Astrocyte of the spinal cord (primary cell): ENCODE results near the gene HMGCL.
"Not testable (repeated sequence)": the region's sequence is repeated elsewhere in the genome, so short reads cannot be mapped to it uniquely, and the experiment has no call there.

Source experiments
- DNase-seq: peaks from one replicate; pipeline ENCODE4 v3.0.0; 2011; ENCODE audit warnings: low read depth, low spot score
- H3K4me3 ChIP-seq: 2 replicates; pipeline ENCODE4 v1.5.1; 2011; ENCODE audit warnings: low read depth, mild to moderate bottlenecking, low read length, moderate library complexity
- in situ Hi-C: cut with HindIII; loops from 2 replicates; pipeline ENCODE4 v1.10.0; 2017; ENCODE audit warnings: low sequenced_read_pairs
- TF ChIP-seq, protein P1 (sequence below): IDR thresholded peaks from 2 replicates; pipeline ENCODE4 v1.5.1; 2012; ENCODE audit warnings: low read depth, mild to moderate bottlenecking, low read length, inconsistent platforms

HMGCL gene

DNA sequence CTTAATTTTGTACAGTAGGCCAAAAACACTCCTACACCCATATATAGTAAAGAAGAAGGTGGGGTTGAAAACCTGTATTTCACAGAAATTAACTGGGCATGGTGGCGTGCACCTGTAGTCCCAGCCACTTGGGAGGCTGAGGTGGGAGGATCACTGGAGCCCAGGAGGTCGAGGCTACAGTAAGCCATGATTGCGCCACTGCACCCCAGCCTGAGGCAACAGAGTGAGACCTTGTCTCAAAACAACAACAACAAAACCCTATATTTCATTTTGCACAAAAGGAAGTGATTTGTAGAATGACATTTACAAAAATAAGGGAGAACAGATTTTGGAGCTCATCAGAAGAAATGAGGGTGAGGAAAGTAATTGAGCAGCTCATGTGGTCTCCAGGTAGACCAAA, 36.5 kb downstream of the HMGCL start:
- TF ChIP-seq, protein P1, sequence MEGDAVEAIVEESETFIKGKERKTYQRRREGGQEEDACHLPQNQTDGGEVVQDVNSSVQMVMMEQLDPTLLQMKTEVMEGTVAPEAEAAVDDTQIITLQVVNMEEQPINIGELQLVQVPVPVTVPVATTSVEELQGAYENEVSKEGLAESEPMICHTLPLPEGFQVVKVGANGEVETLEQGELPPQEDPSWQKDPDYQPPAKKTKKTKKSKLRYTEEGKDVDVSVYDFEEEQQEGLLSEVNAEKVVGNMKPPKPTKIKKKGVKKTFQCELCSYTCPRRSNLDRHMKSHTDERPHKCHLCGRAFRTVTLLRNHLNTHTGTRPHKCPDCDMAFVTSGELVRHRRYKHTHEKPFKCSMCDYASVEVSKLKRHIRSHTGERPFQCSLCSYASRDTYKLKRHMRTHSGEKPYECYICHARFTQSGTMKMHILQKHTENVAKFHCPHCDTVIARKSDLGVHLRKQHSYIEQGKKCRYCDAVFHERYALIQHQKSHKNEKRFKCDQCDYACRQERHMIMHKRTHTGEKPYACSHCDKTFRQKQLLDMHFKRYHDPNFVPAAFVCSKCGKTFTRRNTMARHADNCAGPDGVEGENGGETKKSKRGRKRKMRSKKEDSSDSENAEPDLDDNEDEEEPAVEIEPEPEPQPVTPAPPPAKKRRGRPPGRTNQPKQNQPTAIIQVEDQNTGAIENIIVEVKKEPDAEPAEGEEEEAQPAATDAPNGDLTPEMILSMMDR = no peak
- no peak for DNase-seq
- in situ Hi-C loops = no loop called here
- H3K4me3 ChIP-seq = no peak overlapping the region

DNA sequence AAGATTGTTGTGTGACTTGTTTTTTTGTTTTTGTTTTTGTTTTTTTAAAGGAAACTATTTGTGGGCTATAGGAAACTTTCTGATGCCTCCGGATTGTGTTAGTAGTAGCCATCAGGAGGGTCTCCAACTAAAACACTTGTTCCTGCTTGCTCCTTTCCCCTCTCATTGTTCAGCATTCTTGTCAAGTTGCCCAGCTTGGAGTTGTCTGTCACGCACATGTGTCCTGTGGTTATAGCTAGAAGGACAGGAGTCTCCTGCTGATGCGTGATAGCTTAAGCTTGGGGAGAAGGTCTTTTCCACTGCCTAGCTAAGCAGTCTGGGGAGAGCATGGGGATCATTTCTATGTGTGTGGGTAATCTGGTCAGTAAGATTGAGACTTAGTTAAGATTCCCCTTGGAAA, 37.5 kb downstream of the HMGCL start:
- DNase-seq = no peak
- in situ Hi-C loops = no loop called here
- TF ChIP-seq, protein P1 = no peak
- H3K4me3 ChIP-seq = no peak overlapping the region

DNA sequence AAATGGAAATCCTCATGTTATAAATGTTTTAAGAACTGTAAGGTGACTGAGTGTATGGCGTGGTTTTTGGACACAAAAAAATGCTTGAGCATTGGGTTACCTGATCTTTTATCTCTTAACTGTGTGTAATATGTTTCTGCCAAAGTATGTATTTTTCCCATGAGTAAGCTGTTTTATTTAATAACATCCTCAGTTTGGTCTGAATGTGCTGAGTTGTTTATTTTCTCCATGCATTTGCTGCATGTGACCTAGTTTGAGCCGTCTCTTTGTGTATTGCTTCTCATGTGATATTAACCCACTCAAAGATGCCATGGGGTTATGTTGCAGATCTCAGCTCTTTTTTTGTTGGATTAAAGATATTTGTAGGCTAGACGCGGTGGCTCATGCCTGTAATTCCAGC, 40.4 kb downstream of the HMGCL start:
- in situ Hi-C loops = no loop called here
- no peak for DNase-seq
- H3K4me3 ChIP-seq = no peak overlapping the region
- TF ChIP-seq, protein P1 = no peak

DNA sequence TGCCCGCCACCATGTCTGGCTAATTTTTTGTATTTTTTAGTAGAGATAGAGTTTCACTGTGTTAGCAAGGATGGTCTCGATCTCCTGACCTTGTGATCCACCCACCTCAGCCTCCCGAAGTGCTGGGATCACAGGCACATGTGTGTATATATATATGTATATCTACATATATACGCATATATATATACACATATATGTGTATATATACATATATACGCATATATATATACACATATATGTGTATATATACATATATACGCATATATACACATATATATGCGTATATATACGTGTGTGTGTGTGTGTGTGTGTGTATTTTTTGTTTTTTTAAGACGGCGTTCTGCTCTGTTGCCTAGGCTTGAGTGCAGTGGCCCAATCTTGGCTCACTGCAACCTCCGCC, 42.1 kb downstream of the HMGCL start:
- in situ Hi-C loops, H3K4me3 ChIP-seq, DNase-seq: not testable (repeated sequence)

DNA sequence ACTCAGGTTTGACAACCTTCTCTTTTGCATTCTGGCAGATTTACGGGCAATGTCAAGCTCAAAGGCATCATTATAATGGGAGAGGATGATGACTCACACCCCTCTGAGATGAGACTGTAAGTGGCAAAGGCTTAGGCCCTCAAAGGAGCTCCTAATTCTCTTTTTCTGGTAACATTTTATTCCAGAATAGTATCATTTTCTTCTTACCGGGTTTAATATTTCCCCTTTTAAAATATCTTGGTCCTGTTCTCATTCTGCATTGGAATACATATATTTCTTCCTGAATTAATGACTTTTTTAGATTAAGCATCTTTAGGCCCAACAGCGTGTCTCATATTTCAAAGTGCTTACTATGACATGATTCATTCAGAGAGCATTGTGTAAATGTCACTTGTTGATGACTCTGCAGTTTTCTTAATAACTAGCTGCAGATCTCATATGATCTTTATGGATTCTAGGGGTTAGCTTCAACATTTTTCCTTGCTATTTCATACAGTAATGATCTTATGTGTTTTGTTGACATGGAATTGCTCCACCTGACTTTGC, 45.3 kb downstream of the HMGCL start:
- TF ChIP-seq, protein P1 = no peak
- in situ Hi-C loops = no loop called here
- DNase-seq = peak; percentile 59
- H3K4me3 ChIP-seq = no peak overlapping the region

DNA sequence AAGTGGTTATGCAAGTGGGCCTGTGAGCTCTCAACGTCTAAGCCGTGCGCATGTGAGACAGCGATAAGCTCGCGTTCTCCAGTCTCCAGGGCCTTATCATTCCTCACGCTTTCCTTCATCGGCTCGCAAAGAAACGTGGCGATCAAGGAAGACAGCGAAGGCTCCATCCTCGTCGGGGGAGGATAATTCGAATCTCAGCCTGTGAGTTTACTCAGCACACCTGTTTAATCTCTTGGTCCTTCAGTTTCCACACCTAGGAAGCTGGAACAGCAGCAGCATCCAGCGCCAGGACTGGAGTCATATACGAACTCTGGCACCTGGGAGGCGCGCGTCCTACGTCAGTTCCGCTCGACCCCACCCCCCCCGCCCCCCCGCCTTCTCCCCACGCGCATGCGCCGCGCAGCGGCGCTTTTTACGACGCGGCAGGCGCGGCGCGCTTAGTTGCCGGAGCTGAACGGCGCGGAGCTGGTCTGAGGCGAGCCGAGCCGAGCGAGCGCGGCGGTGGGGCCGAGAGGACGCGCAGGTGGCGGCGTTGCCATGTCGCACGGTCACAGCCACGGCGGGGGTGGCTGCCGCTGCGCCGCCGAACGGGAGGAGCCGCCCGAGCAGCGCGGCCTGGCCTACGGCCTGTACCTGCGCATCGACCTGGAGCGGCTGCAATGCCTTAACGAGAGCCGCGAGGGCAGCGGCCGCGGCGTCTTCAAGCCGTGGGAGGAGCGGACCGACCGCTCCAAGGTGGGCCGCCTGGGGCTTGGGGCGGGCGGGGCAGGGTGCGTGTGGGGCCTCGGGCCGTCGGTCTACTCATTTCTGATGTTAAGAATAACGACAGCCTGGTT, 47.0 kb downstream of the HMGCL start, which contains the start of gene PITHD1:
PITHD1 (plus strand) TSS at position 440 of the 836 bp plus-strand sequence; CDS start at position 538, 98 bp downstream.
- in situ Hi-C loops = no loop called here
- TF ChIP-seq, protein P1 = no peak
- DNase-seq = peak; percentile 83
- peak within 1 kb of the TSS; percentile 64 for H3K4me3 ChIP-seq

DNA sequence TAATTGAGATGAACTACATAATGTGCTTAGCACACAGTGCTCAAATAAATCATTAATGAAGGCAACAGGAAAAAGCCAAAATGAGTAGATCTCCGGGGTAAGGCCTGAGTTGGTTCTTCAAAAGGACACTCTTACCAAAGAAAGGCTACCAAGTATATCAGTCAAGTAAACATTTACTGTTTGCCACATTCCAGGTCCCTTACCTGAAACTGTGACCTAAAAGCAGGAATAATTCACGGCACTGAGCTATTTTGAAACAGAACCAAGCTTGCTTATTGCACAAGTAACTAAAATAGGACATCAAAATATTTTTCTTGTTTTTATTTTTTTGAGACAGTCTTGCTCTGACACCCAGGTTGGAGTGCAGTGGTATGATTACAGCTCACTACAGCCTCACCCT, 49.0 kb downstream of the HMGCL start:
- in situ Hi-C loops = no loop called here
- no peak overlapping the region for H3K4me3 ChIP-seq
- TF ChIP-seq, protein P1 = no peak
- DNase-seq = no peak
